Ishikawa (cell line): ENCODE measurements around the gene OTULIN.

Source experiments
- CEBPB ChIP-seq: IDR thresholded peaks from 2 replicates; pipeline ENCODE4 v1.6.1; 2012
- EGR1 ChIP-seq: IDR thresholded peaks from 2 replicates; pipeline ENCODE4 v1.6.1; 2012
- EP300 ChIP-seq: IDR thresholded peaks from 2 replicates; pipeline ENCODE4 v1.6.1; 2012; ENCODE audit warnings: borderline replicate concordance
- FOXM1 ChIP-seq: IDR thresholded peaks from 2 replicates; pipeline ENCODE4 v1.6.1; 2012; ENCODE audit warnings: low read depth, borderline replicate concordance
- NFIC ChIP-seq: IDR thresholded peaks from 2 replicates; pipeline ENCODE4 v1.6.1; 2012
- RAD21 ChIP-seq: IDR thresholded peaks from 2 replicates; pipeline ENCODE4 v1.6.1; 2012; ENCODE audit warnings: low read depth
- REST ChIP-seq: IDR thresholded peaks from 2 replicates; pipeline ENCODE4 v1.6.1; 2012; ENCODE audit warnings: low read depth, mild to moderate bottlenecking
- TAF1 ChIP-seq: IDR thresholded peaks from 2 replicates; pipeline ENCODE4 v1.6.1; 2012; ENCODE audit warnings: low read depth, mild to moderate bottlenecking
- TCF12 ChIP-seq: IDR thresholded peaks from 2 replicates; pipeline ENCODE4 v1.6.1; 2012; ENCODE audit warnings: low read depth
- TEAD4 ChIP-seq: IDR thresholded peaks from 2 replicates; pipeline ENCODE4 v1.6.1; 2012
- YY1 ChIP-seq: IDR thresholded peaks from 2 replicates; pipeline ENCODE4 v1.6.1; 2012; ENCODE audit warnings: low read depth
- ZBTB7A ChIP-seq: IDR thresholded peaks from 2 replicates; pipeline ENCODE4 v1.6.1; 2012; ENCODE audit warnings: low read depth
- TF ChIP-seq, protein P1 (sequence below): IDR thresholded peaks from 2 replicates; pipeline ENCODE4 v1.6.1; 2012
- TF ChIP-seq, protein P2 (sequence below): IDR thresholded peaks from 2 replicates; pipeline ENCODE4 v1.6.1; 2012

The OTULIN gene

GRCh38 chr5:14745753-14746152 is 81.2 kb downstream of the OTULIN start:
- TF ChIP-seq EP300 (no peak), TCF12 (no peak), TAF1 (no peak), TEAD4 (no peak), YY1 (no peak), CEBPB (no peak), REST (no peak), RAD21 (no peak), EGR1 (no peak), ZBTB7A (no peak), FOXM1 (no peak)
- TF ChIP-seq, protein P1, sequence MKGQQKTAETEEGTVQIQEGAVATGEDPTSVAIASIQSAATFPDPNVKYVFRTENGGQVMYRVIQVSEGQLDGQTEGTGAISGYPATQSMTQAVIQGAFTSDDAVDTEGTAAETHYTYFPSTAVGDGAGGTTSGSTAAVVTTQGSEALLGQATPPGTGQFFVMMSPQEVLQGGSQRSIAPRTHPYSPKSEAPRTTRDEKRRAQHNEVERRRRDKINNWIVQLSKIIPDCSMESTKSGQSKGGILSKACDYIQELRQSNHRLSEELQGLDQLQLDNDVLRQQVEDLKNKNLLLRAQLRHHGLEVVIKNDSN, result no peak
- TF ChIP-seq, protein P2, sequence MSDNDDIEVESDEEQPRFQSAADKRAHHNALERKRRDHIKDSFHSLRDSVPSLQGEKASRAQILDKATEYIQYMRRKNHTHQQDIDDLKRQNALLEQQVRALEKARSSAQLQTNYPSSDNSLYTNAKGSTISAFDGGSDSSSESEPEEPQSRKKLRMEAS, result no peak

GRCh38 chr5:14748180-14748900 is 83.8 kb downstream of the OTULIN start:
- TF ChIP-seq TEAD4 (no peak), RAD21 (no peak), FOXM1 (no peak), NFIC (no peak)
- TF ChIP-seq, protein P2, result no peak
